ENCODE results near the gene FCGR2B.
"Not testable (repeated sequence)": the region's sequence is repeated elsewhere in the genome, so short reads cannot be mapped to it uniquely, and the experiment has no call there.

Gene FCGR2B

GRCh38 chr1:161662684-161663339, at the start of gene FCGR2B:
FCGR2B (plus strand) TSS chr1:161663143; CDS start chr1:161663242, 99 bp downstream.
- not testable (repeated sequence) for DNase-seq

- not testable (repeated sequence) for DNase-seq
Measured at GRCh38 chr1:161616417-161616816, 46.5 kb upstream of the FCGR2B start.

GRCh38 chr1:161618517-161618916, 44.4 kb upstream of the FCGR2B start:
- not testable (repeated sequence) for DNase-seq

GRCh38 chr1:161620399-161620798, 42.5 kb upstream of the FCGR2B start:
- not testable (repeated sequence) for DNase-seq

- peak; percentile 85 to 86 for DNase-seq
Measured at GRCh38 chr1:161621181-161622000, 41.6 kb upstream of the FCGR2B start.

GRCh38 chr1:161622054-161622453, 40.9 kb upstream of the FCGR2B start:
- not testable (repeated sequence) for DNase-seq

GRCh38 chr1:161623401-161624051, 39.4 kb upstream of the FCGR2B start:
- DNase-seq = not testable (repeated sequence)

- DNase-seq = not testable (repeated sequence)
Measured at GRCh38 chr1:161624605-161625004, 38.3 kb upstream of the FCGR2B start.

- not testable (repeated sequence) for DNase-seq
Measured at GRCh38 chr1:161626445-161627146, 36.3 kb upstream of the FCGR2B start.

GRCh38 chr1:161630128-161630742, 32.7 kb upstream of the FCGR2B start:
- DNase-seq = not testable (repeated sequence)

- DNase-seq = no peak
Measured at GRCh38 chr1:161631076-161631475, 31.9 kb upstream of the FCGR2B start, which contains the start of gene FCGR3B. FCGR3B (minus strand) TSS chr1:161631176; CDS start chr1:161631094, 82 bp downstream.

GRCh38 chr1:161634993-161635392, 27.9 kb upstream of the FCGR2B start:
- not testable (repeated sequence) for DNase-seq

GRCh38 chr1:161636189-161636782, 26.7 kb upstream of the FCGR2B start:
- not testable (repeated sequence) for DNase-seq

GRCh38 chr1:161636976-161637375, 26.0 kb upstream of the FCGR2B start:
- DNase-seq = not testable (repeated sequence)

GRCh38 chr1:161638251-161638993, 24.5 kb upstream of the FCGR2B start:
- not testable (repeated sequence) for DNase-seq

GRCh38 chr1:161639203-161639602, 23.7 kb upstream of the FCGR2B start:
- not testable (repeated sequence) for DNase-seq

GRCh38 chr1:161642697-161643096, 20.2 kb upstream of the FCGR2B start:
- DNase-seq = not testable (repeated sequence)

- not testable (repeated sequence) for DNase-seq
Measured at GRCh38 chr1:161643481-161644208, 19.3 kb upstream of the FCGR2B start.

- DNase-seq = not testable (repeated sequence)
Measured at GRCh38 chr1:161644855-161645254, 18.1 kb upstream of the FCGR2B start.
